HG03378 (cell line): ENCODE data around the gene EFCAB9.
A peak's percentile ranks its signal among the peaks of the same experiment; 100 is the strongest.
"Not testable (repeated sequence)": the region's sequence is repeated elsewhere in the genome, so short reads cannot be mapped to it uniquely, and the experiment has no call there.

Source experiments
- ATAC-seq: cut with Tn5 transposase; IDR thresholded peaks from one replicate; pipeline ENCODE4 v1.9.1; 2021; ENCODE audit warnings: mild to moderate bottlenecking, moderate library complexity; ENCODE audit not compliant: unreplicated experiment

EFCAB9 gene

DNA sequence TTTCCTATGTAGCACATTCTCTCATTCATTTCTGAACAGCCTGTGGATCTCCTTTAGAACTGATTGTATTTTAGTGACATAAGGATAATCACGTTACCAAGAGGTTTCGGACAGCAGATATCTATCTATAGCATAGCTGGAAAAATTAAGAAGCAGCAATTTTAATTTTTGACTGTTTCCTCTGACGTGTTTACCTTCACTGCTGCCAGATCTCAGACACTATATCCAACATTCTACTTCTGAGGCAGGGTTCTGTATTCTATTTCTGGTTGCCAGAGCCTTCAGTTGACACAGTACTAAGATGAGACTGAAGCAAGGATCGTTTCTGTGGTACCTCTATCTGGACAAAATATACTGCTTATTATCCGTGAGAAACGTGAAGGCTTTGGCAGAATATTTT is at the start of gene EFCAB9:
Gene EFCAB9, plus strand, starts transcription at position 301 of the 400 bp plus-strand sequence. Its CDS starts 1 bp downstream, at position 302.
- no peak for ATAC-seq

DNA sequence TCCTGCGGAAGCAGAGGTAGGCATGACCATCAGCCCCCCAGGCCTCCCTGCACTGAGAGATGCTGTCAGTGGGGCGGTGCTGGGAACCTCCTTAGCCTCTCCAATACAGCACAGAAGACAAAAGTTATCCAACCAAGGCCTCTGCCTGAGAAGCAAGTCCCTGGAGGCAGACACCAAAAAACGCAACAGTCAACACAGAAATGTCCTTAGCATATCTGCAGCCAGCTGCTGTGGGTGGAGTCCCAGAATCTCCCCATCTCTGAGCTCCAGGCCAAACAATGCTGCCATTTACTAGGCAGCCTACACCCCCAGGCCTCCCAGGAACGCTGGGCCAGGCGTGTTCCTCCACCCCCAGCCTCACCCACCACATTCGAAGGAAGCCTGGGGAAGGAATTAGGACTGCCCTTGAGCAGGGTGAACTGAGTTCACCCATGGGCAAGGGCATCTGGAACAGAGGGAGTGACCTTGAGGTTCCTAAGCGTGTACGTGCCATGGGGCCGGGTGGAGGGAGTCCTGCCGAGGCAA is 49.6 kb upstream of the EFCAB9 start:
- ATAC-seq = no peak

DNA sequence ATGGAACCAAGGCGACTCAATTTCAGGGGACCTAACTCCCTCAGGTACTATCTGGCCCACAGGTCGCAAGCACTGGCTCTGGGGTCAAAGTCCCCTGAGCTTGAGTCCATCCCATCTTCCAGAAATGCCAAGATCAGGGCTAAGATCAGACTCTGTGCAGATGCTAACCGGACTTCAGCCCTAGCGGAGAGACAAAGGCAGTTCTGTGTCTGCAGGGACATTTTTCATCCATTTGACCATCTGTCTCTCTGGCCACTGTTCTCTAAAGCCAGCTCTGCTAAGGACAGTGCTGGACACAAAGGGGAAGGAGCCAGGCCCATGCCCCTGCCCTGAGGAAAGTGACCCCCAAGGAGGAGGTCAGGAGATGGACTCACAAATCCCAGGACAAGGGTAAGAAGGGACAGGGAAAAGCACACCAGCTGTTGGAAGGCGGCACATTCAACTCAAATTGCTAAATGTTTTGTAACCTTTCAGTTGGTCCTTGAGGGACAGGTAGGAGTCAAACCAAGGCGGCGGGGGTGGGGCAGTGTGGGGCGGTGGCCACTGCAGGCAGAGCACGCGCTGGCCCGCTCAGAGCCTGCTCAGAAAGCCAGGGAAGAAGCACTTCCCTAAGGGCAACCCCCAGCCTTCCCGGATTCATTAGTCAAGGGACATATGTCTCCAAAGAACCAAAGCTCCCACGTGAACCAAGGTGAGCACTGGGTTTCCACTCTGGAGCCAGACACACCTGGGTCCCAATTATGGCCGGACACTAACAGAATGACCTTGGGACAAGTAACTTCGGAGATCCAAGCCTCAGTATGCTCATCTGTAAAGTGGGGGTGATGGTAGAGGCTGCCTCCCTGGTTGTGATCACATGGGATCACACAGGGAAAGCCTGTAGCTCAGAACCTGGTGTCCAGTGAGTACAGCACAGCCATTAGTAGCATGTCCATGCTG is 48.8 kb upstream of the EFCAB9 start:
- no peak for ATAC-seq

DNA sequence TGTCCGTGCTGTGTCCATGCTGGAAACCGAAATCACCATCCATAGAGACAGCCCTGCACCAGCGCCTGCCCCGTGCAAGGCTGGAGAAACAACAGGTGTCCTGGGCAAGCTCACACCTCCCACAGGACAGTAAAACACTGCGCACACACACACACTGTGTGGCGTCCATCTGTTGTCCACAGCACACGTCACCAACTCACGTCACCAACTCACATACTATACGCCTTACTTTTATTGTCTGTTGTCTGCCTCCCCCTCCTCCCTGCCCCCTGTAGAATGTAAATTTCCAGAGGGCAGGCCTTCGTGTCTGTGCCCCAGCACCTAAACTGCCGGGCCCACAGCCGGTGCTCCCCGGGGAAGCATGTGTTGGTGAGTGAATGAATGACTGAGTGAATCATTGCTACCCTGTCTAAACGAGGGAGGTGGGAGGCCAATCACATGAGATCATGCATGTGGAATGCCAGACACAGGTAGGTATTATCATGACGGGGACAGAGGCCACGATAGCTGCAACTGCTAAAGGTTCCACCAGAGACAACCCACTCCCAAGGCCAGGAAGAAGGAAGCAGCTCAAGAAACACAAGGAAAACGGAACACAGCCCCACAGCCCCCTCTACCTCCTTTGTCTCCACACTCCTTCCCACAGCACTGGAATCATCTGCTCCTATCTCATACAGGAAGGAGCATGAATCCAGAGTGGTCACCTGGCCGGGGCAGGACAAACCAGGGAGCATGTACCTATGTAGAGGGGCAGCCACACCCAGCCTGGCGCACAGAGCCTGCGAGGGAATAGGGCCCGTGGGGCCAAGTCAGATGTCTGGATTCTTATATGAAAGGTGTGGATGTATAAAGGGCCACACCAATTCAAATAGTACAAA is 47.9 kb upstream of the EFCAB9 start:
- no peak for ATAC-seq

DNA sequence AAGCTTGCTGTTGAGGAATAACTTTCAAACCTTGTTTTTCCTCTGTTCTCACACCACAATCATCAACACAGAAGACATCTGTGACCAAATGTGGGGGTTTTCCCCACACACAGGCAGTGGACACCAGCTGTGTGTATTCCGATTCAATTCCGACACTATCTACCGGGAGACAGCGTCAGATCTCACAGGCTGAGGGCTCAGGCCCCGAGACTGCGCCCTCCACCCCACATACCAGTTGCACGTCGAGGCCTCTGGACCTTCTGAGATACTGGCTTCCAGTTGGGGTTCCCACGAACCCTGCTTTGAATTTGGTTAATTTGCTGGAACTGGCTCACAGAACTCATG is 47.3 kb upstream of the EFCAB9 start:
- no peak for ATAC-seq

DNA sequence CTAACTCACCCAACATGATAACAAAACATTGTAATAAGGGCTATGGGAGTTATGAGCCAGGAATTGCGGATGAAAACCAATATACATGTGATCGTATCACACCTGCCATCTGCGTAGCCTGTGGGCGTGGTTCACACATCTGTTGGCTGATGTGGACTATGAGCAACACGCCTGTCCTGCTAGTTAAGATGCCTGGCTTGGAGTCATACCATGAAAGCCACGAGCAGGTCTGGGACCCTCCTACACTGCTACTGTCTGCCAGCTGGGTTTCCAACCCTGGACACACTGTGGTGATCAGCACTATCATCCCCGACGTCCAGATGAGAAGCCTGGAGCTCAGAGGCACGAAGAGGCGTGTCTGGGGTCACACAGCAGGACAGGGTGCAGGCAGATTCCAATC is 46.1 kb upstream of the EFCAB9 start:
- ATAC-seq = no peak

DNA sequence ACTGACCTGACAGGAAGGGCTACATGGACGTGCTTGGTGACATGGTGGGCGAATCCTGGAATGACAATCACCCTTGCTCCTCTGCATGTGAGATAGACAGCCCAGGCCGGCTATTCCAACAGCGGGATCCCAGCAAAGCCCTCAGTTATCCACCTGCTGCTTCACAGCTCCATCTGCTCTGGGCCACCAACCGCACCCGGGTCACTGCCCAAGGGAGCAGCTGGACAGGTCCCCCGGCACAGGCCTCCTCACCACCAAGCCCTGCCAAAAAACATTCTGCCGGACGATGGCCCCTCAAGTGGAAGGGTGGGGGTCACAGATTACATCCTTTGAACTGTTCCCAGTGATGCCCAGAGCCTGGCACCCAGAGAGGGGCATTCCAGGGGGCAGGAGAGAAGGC is 45.6 kb upstream of the EFCAB9 start:
- ATAC-seq = no peak

DNA sequence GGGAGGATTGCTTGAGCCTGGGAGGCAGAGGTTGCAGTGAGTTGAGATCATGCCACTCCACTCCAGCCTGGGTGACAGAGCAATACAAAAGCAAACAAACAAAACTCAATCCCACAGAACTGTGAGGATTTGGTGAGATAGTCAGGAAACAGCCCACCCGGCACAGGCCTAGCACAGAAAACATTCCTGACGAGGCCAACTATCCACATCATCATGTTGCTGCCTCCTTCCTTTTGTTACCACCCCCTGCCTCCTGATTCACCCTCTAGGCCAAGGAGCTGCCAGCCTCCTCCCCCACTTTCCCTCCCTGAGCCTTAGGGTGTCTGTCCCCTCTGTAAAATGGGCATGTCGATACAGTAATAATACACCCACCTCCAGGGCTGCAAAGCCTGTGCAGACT is 44.9 kb upstream of the EFCAB9 start:
- no peak for ATAC-seq

DNA sequence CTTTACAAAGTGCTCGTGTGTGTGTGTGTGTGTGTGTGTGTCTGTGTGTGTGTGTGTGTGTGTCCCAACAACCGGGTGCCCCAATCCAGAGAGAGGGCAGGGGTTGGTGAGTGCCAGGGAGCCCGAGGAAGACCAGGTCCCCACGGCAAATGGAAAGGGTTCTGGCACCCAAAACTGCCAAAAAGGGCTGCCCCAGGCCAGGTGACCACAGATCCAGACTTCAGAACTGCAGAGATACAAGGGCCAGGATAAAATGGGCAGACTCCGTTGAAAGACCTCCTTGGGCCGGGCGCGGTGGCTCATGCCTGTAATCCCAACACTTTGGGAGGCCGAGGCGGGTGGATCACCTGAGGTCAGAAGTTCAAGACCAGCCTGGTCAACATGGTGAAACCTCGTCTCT is 44.5 kb upstream of the EFCAB9 start:
- not testable (repeated sequence) for ATAC-seq

DNA sequence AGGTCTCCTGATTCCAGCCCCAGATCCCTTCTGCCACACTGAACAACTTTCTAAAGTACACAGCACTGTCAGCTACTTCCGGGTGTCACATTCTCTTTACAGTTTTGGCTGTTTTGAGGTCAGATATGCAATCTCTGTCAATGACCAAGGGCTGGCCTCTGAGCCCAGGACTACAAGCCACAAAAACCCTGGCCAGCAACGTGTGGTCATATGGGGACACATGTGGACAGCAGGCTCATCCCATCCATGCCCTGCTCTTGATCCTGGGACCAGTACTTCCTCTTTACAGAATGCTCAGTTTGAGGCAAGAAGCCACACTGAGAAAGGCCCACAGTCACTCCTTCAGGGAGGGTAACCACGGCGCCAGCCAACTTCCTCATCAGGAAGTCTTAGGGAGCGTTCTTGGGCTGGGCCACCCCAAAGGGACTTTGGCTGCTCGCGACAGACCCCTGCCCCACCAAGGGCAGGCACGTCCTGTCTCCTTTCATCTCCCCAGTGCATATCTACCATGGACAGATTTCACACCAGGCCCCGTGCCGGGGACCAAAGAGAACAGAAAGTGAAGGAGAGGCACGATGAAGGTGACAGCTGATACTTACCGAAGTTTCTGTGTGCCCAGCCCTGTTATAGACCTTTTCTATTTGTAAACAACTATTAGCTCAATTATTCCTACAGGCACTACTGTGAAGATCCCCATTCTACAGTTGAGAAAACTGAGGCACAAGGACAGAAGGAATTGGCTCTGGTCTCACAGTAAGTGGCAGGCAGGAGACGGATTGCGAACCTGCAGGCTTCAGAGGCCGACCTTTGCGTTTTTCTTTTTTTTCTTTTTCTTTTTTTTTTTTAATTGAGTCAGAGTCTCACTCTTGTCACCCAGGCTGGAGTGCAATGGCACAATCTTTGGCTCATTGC is 43.2 kb upstream of the EFCAB9 start:
- peak; percentile 59 for ATAC-seq

DNA sequence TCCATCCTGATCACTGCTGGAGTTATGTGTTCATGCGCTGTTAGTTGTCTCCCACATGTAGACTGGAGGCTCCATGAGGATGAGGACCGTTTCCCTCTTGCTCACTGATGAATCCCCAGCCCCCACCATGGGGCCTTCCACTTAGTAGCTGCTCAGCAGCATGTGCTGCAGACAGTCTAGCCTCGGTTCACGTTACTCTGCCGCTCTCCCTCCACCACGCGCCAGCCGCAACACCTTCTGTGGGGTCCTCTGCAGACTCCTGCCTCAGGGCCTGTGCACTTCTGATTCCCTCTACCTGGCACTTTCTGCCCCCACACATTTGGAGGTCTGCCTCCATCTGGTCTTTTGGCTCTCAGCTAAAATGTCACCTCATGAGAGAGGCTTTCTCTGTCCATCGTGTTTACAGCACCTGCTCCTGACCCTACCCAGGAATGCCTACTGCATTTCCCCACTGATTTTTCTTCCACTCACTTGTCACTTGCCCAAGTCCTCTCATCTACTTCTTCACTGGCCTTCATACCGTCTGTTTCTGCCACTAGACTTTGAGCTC is 42.2 kb upstream of the EFCAB9 start:
- ATAC-seq = no peak

DNA sequence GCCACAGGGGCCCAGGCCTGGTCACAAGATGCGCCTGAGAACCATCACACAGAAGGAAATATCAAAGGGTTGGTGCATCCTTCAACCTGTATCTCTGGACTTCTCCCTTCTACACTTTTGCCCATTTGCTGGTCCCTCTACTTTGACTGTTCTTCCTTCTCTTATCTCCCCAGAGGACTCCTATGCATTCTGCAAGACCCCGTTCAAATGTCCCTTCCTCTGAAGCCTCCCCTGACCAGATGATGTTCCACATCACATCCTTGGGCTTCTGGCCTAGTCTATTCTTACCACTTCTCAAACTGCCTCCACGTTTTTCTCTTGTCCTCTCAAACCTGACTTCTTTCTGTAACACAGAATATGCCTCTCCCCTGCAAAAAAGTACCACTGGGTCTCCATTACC is 40.3 kb upstream of the EFCAB9 start:
- ATAC-seq = no peak

DNA sequence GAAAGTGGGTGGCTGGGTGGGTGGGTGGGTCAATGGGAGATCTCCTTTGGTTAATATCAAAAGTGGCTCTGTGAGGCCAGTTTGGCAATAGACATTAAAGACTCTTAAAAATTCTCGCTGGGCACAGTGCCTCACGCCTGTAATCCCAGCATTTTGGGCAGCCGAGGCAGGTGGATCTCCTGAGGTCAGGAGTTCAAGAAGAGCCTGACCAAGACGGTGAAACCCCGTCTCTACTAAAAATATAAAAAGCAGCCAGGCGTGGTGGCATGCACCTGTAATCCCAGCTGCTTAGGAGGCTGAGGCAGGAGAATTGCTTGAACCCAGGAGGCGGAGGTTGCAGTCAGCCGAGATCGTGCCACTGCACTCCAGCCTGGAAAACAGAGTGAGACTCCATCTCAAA is 38.9 kb upstream of the EFCAB9 start:
- ATAC-seq = not testable (repeated sequence)

DNA sequence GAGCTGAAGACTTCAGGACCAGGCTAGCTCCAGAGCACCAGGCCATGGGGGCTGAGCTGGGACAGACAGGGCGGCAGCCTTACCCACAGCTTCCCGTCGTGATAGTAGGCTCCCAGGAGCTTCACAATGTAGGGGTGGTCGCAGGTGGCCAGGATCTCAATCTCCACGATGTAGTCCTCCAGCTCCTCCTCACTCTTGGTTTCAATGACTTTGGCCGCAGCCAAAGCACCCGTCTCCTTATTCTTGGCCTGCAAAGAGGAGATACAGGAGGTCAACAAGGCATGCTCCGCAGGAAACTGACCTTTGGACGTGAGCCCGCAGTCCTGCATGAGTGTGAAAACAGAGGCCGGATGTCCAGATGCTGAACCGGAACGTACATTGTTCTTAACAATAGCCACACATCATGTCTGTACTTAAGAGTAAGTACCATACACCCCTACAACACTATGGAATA is 37.4 kb upstream of the EFCAB9 start:
- ATAC-seq = no peak

DNA sequence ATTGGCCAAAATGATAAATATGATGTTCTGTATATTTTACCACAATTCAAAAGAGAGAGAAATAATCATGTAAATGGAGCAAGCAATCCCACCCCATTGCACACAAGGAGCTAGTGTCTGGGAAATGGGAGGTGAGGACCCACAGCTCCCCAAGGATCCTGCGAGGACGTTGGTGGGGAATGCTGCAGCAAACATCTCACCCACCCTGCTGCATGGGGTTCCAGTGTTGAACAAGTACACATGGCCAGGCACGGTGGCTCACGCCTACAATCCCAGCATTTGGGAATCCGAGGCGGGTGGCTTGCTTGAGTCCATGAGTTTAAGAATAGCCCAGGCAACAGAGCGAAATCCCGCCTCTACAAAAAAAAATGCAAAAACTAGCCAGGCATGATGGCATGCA is 35.0 kb upstream of the EFCAB9 start:
- ATAC-seq = no peak

DNA sequence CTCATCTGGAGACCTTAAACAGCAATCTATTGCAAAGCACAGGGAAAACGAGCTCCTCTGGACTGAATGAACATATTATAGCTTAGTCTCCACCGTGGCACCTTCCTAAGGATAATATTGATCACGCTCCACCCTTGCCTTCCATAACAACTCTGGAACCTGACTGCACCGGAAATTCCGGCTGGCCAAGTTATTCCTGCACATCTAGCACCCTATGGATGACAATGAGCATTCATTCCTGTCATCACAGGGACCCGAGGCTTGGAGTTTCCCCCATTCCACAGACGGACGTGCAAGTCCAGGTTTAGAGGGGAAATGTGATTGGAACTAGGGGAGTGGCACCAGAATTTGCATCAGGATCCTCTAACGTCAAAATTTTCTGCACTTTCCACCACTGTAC is 33.5 kb upstream of the EFCAB9 start:
- no peak for ATAC-seq

DNA sequence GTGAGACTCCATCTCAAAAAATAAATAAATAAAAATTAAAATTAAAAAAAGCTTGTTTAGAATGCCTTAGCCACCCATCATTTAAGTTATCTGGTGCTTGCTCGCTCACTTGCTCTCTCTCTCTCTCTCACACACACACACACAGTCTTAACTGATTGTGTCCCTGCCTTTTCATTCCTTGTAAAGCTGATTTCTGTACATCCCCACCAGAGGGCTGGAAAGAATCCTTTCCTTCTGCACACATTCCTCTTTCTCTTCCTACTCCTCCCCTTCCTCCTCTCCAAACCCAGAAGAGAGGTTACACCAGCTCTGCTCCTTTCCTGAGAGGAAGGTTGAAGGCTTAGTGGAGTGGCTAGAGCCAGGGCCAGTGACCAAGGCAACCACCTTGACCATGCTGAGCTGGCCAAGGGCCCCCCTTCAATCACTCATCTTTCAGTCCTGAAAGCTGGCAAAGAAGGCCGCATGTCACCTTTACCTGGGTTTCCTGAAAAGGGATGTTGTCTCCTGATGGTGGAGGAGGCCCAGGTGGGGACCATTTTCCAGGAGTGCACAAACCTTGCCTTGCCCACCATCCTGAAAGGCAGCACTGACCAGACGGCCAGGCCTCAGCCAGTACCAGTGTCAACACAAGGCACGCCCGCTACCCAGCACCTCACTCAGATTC is 31.5 kb upstream of the EFCAB9 start:
- ATAC-seq = no peak

DNA sequence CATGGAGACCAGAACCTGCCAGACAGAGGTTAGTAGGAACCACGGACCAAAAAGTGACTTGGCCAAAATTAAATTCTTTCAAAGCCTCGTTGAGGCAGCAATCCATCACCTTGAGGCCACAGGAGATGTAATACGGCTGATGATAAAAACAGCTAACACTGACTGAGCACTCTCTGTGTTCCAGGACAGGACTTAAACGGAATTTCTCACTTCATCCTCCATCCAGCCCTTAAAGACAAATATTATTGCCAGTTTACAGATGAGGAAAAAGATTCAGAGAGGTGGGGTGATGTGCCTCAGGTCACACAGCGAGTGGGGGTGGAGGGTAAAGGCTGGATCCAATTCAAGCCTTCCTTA is 31.0 kb upstream of the EFCAB9 start:
- ATAC-seq = no peak

DNA sequence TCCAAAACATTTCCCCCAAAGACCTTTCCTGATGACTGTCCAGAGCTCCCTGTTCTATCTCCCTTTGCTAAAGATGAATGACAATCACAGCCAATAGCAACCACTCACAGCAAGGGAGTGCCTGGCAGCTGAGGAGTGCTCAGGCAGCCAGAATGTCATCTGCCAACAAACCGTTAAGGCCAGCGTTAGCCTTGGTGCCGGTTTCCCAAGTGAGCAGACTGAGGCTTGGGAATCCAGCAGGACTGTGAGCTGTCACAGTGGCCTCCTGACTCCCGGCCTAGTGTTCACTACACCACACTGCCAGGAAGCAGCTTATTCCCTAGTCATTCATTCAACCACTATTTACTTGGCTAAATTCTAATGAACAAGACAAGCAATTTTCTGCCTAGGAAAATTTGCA is 30.6 kb upstream of the EFCAB9 start:
- no peak for ATAC-seq

DNA sequence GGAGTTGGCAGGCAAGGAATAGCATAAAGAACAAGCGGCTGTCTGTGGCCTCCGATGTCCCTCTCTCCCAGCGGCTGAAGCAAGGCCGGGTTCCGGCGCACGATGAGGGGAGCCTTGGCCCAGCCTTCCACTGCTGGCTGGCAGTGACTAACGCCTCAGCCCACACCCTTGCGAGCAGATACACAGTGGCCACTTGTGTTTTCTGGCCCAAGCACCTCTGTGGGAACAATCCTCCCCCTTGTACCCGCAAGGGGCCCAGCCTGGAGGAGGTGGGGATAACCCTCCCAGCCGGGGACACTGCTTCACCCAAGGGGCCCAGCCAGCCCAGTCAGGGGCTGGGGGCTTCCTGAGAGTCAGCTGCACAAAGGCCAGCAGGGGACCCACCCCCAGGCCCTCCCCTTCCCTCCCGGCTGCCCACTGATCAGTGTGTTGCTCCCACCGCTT is 29.2 kb upstream of the EFCAB9 start:
- ATAC-seq = no peak
